Measurements from ENCODE around the gene CUX1.

CUX1 gene

GRCh38 chr7:102077081-102077480 lies 259.7 kb downstream of the CUX1 start:
- H3K4me2 ChIP-seq = no peak overlapping the region

DNA sequence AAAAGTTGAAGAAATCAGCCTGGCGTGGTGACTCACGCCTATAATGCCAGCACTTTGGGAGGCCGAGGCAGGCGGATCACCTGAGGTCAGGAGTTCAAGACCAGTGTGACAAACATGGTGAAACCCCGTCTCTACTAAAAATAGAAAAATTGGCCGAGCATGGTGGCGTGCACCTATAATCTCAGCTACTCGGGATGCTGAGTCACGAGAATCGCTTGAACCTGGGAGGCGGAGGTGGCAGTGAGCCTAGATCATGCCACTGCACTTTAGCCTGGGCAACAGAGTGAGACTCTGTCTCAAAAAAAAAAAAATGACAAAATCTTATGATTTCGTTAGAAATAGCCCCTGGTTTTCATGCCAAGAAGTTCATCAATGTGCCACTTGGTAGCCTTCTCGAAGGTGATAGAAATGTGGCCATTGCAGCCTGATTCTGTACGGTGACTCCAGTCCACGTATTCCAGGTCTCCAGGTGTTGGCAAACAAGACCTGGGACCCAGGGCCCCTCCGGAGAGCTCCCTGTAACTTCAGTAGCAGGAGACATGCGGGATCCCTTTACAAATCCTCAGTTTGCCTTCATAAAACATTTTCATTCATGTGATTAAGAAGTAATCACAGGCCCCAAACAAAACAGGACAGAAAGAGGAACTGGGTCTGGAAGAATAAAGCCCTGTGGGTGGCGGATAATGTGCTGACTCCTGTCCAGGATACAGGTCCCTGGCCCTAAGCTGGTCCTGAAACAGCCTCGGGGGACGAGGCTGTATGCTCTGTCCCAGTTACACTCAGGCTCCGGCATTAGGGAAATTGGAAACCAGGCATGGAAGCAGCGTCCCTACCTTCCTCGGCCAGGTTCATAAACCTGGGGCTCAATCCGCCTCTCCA lies 262.0 kb downstream of the CUX1 start:
- no peak for TF ChIP-seq CTCF (conservative IDR thresholded peaks at IDR 0.05; ENCODE audit: low read depth, low read length)
- Histone ChIP-seq H3K27ac (no peak overlapping the region), H3K9ac (no peak overlapping the region), H3K27me3 (ENCODE audit: insufficient read depth, low read depth) (no peaks in the 10 kb centered on the region), H3K36me3 (ENCODE audit: insufficient read depth) (no peaks in the 10 kb centered on the region), H2AFZ (ENCODE audit: low read depth) (no peak overlapping the region), H3K4me1 (ENCODE audit: low read depth, poor library complexity, severe bottlenecking) (no peaks in the 10 kb centered on the region), H3K4me2 (no peak overlapping the region), H4K20me1 (ENCODE audit: insufficient read depth) (no peaks in the 10 kb centered on the region), H3K79me2 (ENCODE audit: insufficient read depth, low read depth) (no peaks in the 10 kb centered on the region), H3K4me3 (IDR thresholded peaks at IDR 0.05; ENCODE audit: insufficient read depth, low read depth, low read length) (no peak overlapping the region)

More at GRCh38 chr7:102077081-102077480, 259.7 kb downstream of the CUX1 start:
- Histone ChIP-seq H3K4me3 (IDR thresholded peaks at IDR 0.05; ENCODE audit: insufficient read depth, low read depth, low read length) (no peak overlapping the region), H3K4me1 (ENCODE audit: low read depth, poor library complexity, severe bottlenecking) (no peaks in the 10 kb centered on the region), H3K27ac (no peak overlapping the region), H3K79me2 (ENCODE audit: insufficient read depth, low read depth) (no peaks in the 10 kb centered on the region), H3K9ac (no peak overlapping the region), H3K36me3 (ENCODE audit: insufficient read depth) (no peaks in the 10 kb centered on the region), H3K27me3 (ENCODE audit: insufficient read depth, low read depth) (no peaks in the 10 kb centered on the region), H4K20me1 (ENCODE audit: insufficient read depth) (no peaks in the 10 kb centered on the region), H2AFZ (ENCODE audit: low read depth) (no peak overlapping the region)
- TF ChIP-seq CTCF (conservative IDR thresholded peaks at IDR 0.05; ENCODE audit: low read depth, low read length) = no peak

- Histone ChIP-seq H3K79me2 (ENCODE audit: insufficient read depth, low read depth) (no peaks in the 10 kb centered on the region), H3K4me1 (ENCODE audit: low read depth, poor library complexity, severe bottlenecking) (no peaks in the 10 kb centered on the region), H3K27me3 (ENCODE audit: insufficient read depth, low read depth) (no peaks in the 10 kb centered on the region), H3K4me2 (no peak overlapping the region), H3K9ac (no peak overlapping the region), H2AFZ (ENCODE audit: low read depth) (no peak overlapping the region), H4K20me1 (ENCODE audit: insufficient read depth) (no peaks in the 10 kb centered on the region), H3K36me3 (ENCODE audit: insufficient read depth) (no peaks in the 10 kb centered on the region), H3K27ac (no peak overlapping the region), H3K4me3 (IDR thresholded peaks at IDR 0.05; ENCODE audit: insufficient read depth, low read depth, low read length) (no peak overlapping the region)
- TF ChIP-seq CTCF (conservative IDR thresholded peaks at IDR 0.05; ENCODE audit: low read depth, low read length) = no peak
These were observed 262.6 kb downstream of the CUX1 start for GRCh38 chr7:102080019-102080433.

DNA sequence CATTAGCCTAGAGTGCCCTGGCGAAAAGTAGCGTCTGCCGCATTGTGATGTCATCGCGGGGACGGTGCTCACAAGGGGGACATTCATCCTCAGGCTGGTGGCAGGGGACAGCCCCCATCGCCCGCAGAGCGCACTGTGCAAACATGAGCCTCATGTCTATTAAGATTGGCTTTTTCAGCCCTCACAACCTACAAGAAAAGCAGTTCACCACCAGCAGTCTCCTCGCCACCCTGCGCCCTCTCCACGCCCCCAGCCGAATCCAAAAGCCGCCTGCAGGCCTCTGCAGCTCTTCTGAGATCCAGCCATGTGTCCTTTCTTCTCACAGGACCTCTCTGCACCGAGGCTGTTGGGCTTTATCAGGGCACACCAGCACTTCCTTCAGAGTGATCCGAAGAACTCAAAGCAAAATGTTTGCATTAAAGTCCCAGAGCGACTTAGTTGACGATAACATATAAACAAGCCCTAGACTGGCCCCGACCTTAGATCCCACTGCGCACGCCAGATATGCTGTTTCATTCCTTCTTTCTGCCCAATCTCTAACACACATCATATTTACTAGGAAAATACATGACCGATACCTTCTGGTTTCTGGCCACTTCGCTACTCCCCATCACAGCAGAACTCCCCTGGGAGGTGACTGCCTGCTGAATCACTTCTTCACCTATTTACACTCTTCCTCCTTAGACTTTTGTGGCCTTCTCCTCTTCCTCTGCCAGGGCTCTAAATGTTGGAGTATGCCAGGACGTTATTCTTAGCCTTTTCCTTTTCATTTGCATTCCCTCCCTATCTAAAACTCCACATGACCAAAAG lies 263.2 kb downstream of the CUX1 start:
- TF ChIP-seq CTCF (conservative IDR thresholded peaks at IDR 0.05; ENCODE audit: low read depth, low read length) = no peak
- Histone ChIP-seq H3K27me3 (ENCODE audit: insufficient read depth, low read depth) (no peaks in the 10 kb centered on the region), H3K4me1 (ENCODE audit: low read depth, poor library complexity, severe bottlenecking) (no peaks in the 10 kb centered on the region), H3K79me2 (ENCODE audit: insufficient read depth, low read depth) (no peaks in the 10 kb centered on the region), H3K4me2 (no peak overlapping the region), H2AFZ (ENCODE audit: low read depth) (no peak overlapping the region), H3K36me3 (ENCODE audit: insufficient read depth) (no peaks in the 10 kb centered on the region), H3K4me3 (IDR thresholded peaks at IDR 0.05; ENCODE audit: insufficient read depth, low read depth, low read length) (no peak overlapping the region), H3K9ac (no peak overlapping the region), H3K27ac (no peak overlapping the region), H4K20me1 (ENCODE audit: insufficient read depth) (no peaks in the 10 kb centered on the region)

All from KMS-11 (cell line).